SK-N-SH (cell line): Measurements from ENCODE around the gene ISL1. TPM values are rescaled to one million over a fixed set of nuclear protein-coding genes. Genes with fewer than 3 reads are reported as not detected.

Source experiments
- CTCF ChIA-PET: fragments of 300-600, 350-600 bp; formaldehyde crosslinking; extraction: SDS; loops from one replicate; lab custom pipeline; 2021; lab: Yijun Ruan, JAX
- POLR2A ChIA-PET: fragments of 350-600 bp; sonication (Branson Sonifier 250); formaldehyde crosslinking; extraction: SDS; loops from one replicate; lab custom pipeline; 2020; ENCODE audit warnings: antibody characterized with exemption, inconsistent platforms; lab: Yijun Ruan, JAX
- DNase-seq: peaks from one replicate; pipeline ENCODE4 v3.0.0; 2012
- H2AFZ ChIP-seq: fragments of 200-600 bp; sonication (generic); 2 replicates; pipeline ENCODE4 v1.8.1; 2016; ENCODE audit warnings: antibody characterized with exemption, mild to moderate bottlenecking, low read depth
- H3F3A ChIP-seq: fragments of 200-600 bp; sonication (generic); replicated peaks from 2 replicates; pipeline ENCODE3; 2016; ENCODE audit warnings: antibody characterized with exemption, mild to moderate bottlenecking; ENCODE audit not compliant: insufficient read depth
- H3K27ac ChIP-seq, 2 experiments: fragments of 200-500 bp in 1 of 2; fragments of 200-600 bp in 1 of 2; sonication (Bioruptor generic) in 1 of 2; sonication (generic), shearing (Covaris generic) in 1 of 2; 2 replicates each; pipeline versions ENCODE4 v1.5.1 to v1.6.1; 2014 to 2016; ENCODE audit warnings: low read depth in 2 of 2, inconsistent platforms in 1 of 2, low read length in 1 of 2, mild to moderate bottlenecking in 1 of 2, mixed read lengths in 1 of 2
- H3K27me3 ChIP-seq: fragments of 200-600 bp; sonication (generic), shearing (Covaris generic); 2 replicates; pipeline ENCODE4 v1.6.1; 2016; ENCODE audit warnings: mixed run types; ENCODE audit not compliant: insufficient read depth
- H3K36me3 ChIP-seq, 2 experiments: fragments of 200-500 bp in 1 of 2; fragments of 200-600 bp in 1 of 2; sonication (Bioruptor generic) in 1 of 2; sonication (generic) in 1 of 2; replicated peaks in 1 of 2; 2 replicates each; pipeline versions ENCODE3 to v1.5.1; 2014 to 2016; ENCODE audit warnings: low read length in 1 of 2, mild to moderate bottlenecking in 1 of 2; ENCODE audit not compliant: insufficient read depth in 2 of 2, control insufficient read depth in 1 of 2
- H3K4me1 ChIP-seq, 2 experiments: fragments of 200-500 bp in 1 of 2; fragments of 200-600 bp in 1 of 2; sonication (Bioruptor generic) in 1 of 2; sonication (generic), shearing (Covaris generic) in 1 of 2; 2 replicates each; pipeline versions ENCODE4 v1.5.1 to v1.6.1; 2014 to 2016; ENCODE audit warnings: low read depth in 1 of 2, low read length in 1 of 2, mixed run types in 1 of 2; ENCODE audit not compliant: insufficient read depth in 2 of 2, control insufficient read depth in 1 of 2
- H3K4me2 ChIP-seq: fragments of 200-600 bp; sonication (generic), shearing (Covaris generic); 2 replicates; pipeline ENCODE4 v1.6.1; 2017; ENCODE audit warnings: mixed run types
- H3K4me3 ChIP-seq, 2 experiments: fragments of 200-500 bp in 1 of 2; fragments of 200-600 bp in 1 of 2; sonication (Bioruptor generic) in 1 of 2; sonication (generic), shearing (Covaris generic) in 1 of 2; 2 replicates each; pipeline versions ENCODE4 v1.5.1 to v1.8.1; 2014 to 2016; ENCODE audit warnings: low read depth in 2 of 2, inconsistent platforms in 1 of 2, low read length in 1 of 2, mild to moderate bottlenecking in 1 of 2, mixed read lengths in 1 of 2, moderate library complexity in 1 of 2
- H3K79me2 ChIP-seq: fragments of 200-600 bp; sonication (generic); 2 replicates; pipeline ENCODE4 v1.8.1; 2017; ENCODE audit warnings: mild to moderate bottlenecking; ENCODE audit not compliant: insufficient read depth
- H3K9ac ChIP-seq: fragments of 200-600 bp; sonication (generic); 2 replicates; pipeline ENCODE4 v1.6.1; 2017; ENCODE audit warnings: mixed run types
- H3K9me2 ChIP-seq: fragments of 200-600 bp; sonication (generic); 2 replicates; pipeline ENCODE4 v1.6.1; 2017; ENCODE audit warnings: mixed run types
- H3K9me3 ChIP-seq: fragments of 200-600 bp; sonication (generic); 2 replicates; pipeline ENCODE4 v1.6.1; 2017; ENCODE audit warnings: mixed run types, mild to moderate bottlenecking, moderate library complexity
- H4K20me1 ChIP-seq: fragments of 200-600 bp; sonication (generic); 2 replicates; pipeline ENCODE4 v1.6.1; 2017; ENCODE audit warnings: mild to moderate bottlenecking, mixed run types; ENCODE audit not compliant: insufficient read depth
- CTCF ChIP-seq: fragments of 200-600 bp; sonication (generic); IDR thresholded peaks from 2 replicates; pipeline ENCODE4 v1.6.1; 2017; ENCODE audit warnings: antibody characterized with exemption, mild to moderate bottlenecking, moderate library complexity
- EP300 ChIP-seq, 2 experiments: IDR thresholded peaks; 2 replicates each; pipeline versions ENCODE4 v1.4.0 to v1.6.1; 2012; ENCODE audit warnings: borderline replicate concordance in 1 of 2, low read depth in 1 of 2, low read length in 1 of 2
- FOXJ3 ChIP-seq: sonication (generic); formaldehyde crosslinking; IDR thresholded peaks from 2 replicates; pipeline ENCODE4 v1.5.1; 2020; ENCODE audit warnings: mild to moderate bottlenecking, missing genetic modification reagents
- JUND ChIP-seq: IDR thresholded peaks from 2 replicates; pipeline ENCODE4 v1.4.0; 2012
- MEF2A ChIP-seq: IDR thresholded peaks from 2 replicates; pipeline ENCODE4 v1.4.0; 2012; ENCODE audit warnings: low read depth, borderline replicate concordance
- NFIC ChIP-seq: IDR thresholded peaks from 2 replicates; pipeline ENCODE4 v1.4.0; 2012; ENCODE audit warnings: borderline replicate concordance
- NRF1 ChIP-seq: IDR thresholded peaks from 2 replicates; pipeline ENCODE4 v1.6.1; 2012; ENCODE audit warnings: low read depth, mild to moderate bottlenecking, low read length
- PBX3 ChIP-seq: IDR thresholded peaks from 2 replicates; pipeline ENCODE4; 2012
- REST ChIP-seq: IDR thresholded peaks from 2 replicates; pipeline ENCODE4 v1.6.1; 2012; ENCODE audit warnings: mild to moderate bottlenecking, low read depth, low read length, moderate library complexity
- RXRA ChIP-seq: IDR thresholded peaks from 2 replicates; pipeline ENCODE4 v1.4.0; 2012; ENCODE audit warnings: low read depth, mild to moderate bottlenecking, borderline replicate concordance
- TEAD4 ChIP-seq: IDR thresholded peaks from 2 replicates; pipeline ENCODE4 v1.4.0; 2012; ENCODE audit warnings: mild to moderate bottlenecking, borderline replicate concordance; ENCODE audit not compliant: insufficient read depth
- YY1 ChIP-seq: IDR thresholded peaks from 2 replicates; pipeline ENCODE4 v1.4.0; 2012; ENCODE audit warnings: low read depth, mild to moderate bottlenecking
- WGBS: methylation state at CpG from one replicate; pipeline ENCODE4 v1.1.6; 2017; ENCODE audit warnings: low lambda C conversion rate; 5-methylcytosine and 5-hydroxymethylcytosine counted together
- polyA plus RNA-seq, 3 experiments: library from polyadenylated mRNA; depleted of rRNA; stranded (reverse); fragments of >200 nt; gene quantifications; 2 replicates each; pipeline ENCODE4 v1.2.3, GENCODE V29; 2012

The ISL1 gene
- polyA plus RNA-seq, 1 of the 3 experiments (the other 2 are of a cell fraction) = 15.2 TPM

- H3K4me1 ChIP-seq = peaks cover 11 to 55% of the 10 kb centered on the region in 2 experiments; a peak in 3 of 4 replicates
- H3K9ac ChIP-seq = peak overlapping the region; percentile 39; the same call in 1 of the 2 replicates
- no peak for DNase-seq
- TF ChIP-seq REST (no peak), MEF2A (no peak), TEAD4 (no peak), YY1 (no peak), PBX3 (no peak), NRF1 (no peak), CTCF (no peak), EP300 (IDR thresholded peaks at IDR 0.05; ENCODE audit: borderline replicate concordance in 1 of 2, low read depth in 1 of 2, low read length in 1 of 2) (no peak), FOXJ3 (CRISPR knock-in tag) (no peak), JUND (no peak), NFIC (no peak), RXRA (no peak)
- no peaks in the 10 kb centered on the region for H3K9me2 ChIP-seq
- ChIA-PET POLR2A (interaction anchor here (0.6 to 2.8 kb wide), 13 partner anchors 11 to 1259 kb away, joined by 3 to 16 read pairs (median 6); partner anchors contain the start of gene ISL1), CTCF (interaction anchor here (0.6 to 4.1 kb wide), 13 partner anchors 8 to 1161 kb away, joined by 3 to 17 read pairs (median 5); no protein-coding TSS in a partner anchor)
- H4K20me1 ChIP-seq = no peaks in the 10 kb centered on the region
- no peaks in the 10 kb centered on the region for H3K27me3 ChIP-seq
- H3K9me3 ChIP-seq = no peaks in the 10 kb centered on the region
- H3K4me2 ChIP-seq = peak overlapping the region; percentile 72; the same call in 1 of the 2 replicates
- peaks cover under 1 to 6% of the 10 kb centered on the region in 2 experiments for H3K36me3 ChIP-seq
- H3F3A ChIP-seq = peaks cover 20% of the 10 kb centered on the region
- H3K27ac ChIP-seq = peak overlapping the region; percentile 85 to 100
- WGBS = 82% methylated on average over 10 of the region's 10 CpGs
- H3K4me3 ChIP-seq = peak overlapping the region in 1 of 2 experiments; percentile 38; a peak in 3 of 4 replicates
- H2AFZ ChIP-seq = peak overlapping the region; percentile 89; the same call in 1 of the 2 replicates
- peaks cover 19% of the 10 kb centered on the region; the same call in 1 of the 2 replicates for H3K79me2 ChIP-seq
Measured at GRCh38 chr5:51399643-51400006, 16.4 kb downstream of the ISL1 start.
